Gastroesophageal sphincter (tissue), 3 donors: ENCODE results near the gene CELSR2.

Experiments
- CTCF ChIP-seq, 4 experiments: fragments of 200-600 bp in 2 of 4; fragments of 450-650 bp in 2 of 4; sonication (generic) in 1 of 4; IDR thresholded peaks; one replicate each; pipeline ENCODE4 v1.5.1; 2017 to 2019; ENCODE audit warnings: antibody characterized with exemption in 4 of 4, mild to moderate bottlenecking in 2 of 4, moderate library complexity in 2 of 4
- POLR2AphosphoS5 ChIP-seq: sonication (generic); formaldehyde crosslinking; IDR thresholded peaks from one replicate; pipeline ENCODE4 v1.6.1; 2017; ENCODE audit warnings: antibody characterized with exemption

- TF ChIP-seq POLR2AphosphoS5 (no peak), CTCF (IDR thresholded peaks at IDR 0.05) (no peak)
Observed at GRCh38 chr1:109259674-109260557, 10.6 kb downstream of the CELSR2 start.
